ENCODE results near the gene KCTD18.

KCTD18 gene

GRCh38 chr2:200509612-200510433 lies at the start of gene KCTD18:
Gene KCTD18, minus strand, starts transcription at chr2:200510068. Its CDS starts 3,052 bp downstream, at chr2:200507016.
- Histone ChIP-seq H3K36me3 (ENCODE audit: control insufficient read depth, insufficient read depth, low read length) (no peaks in the 10 kb centered on the region), H3K9me3 (ENCODE audit: control insufficient read depth, insufficient read depth, low read length) (no peaks in the 10 kb centered on the region), H3K9ac (ENCODE audit: low read depth, low read length) (peak within 1 kb of the TSS; percentile 66), H3K4me3 (ENCODE audit: low read depth, low read length) (peak within 1 kb of the TSS; percentile 83), H3K27me3 (ENCODE audit: control insufficient read depth, insufficient read depth, low read length) (no peaks in the 10 kb centered on the region), H3K4me1 (ENCODE audit: control insufficient read depth, insufficient read depth, low read length) (no peaks in the 10 kb centered on the region)

GRCh38 chr2:200540793-200541192 lies 30.9 kb upstream of the KCTD18 start:
- Histone ChIP-seq H3K27me3 (ENCODE audit: control insufficient read depth, insufficient read depth, low read length) (no peaks in the 10 kb centered on the region), H3K36me3 (ENCODE audit: control insufficient read depth, insufficient read depth, low read length) (peaks cover 2% of the 10 kb centered on the region), H3K9me3 (ENCODE audit: control insufficient read depth, insufficient read depth, low read length) (no peaks in the 10 kb centered on the region), H3K4me1 (ENCODE audit: control insufficient read depth, insufficient read depth, low read length) (no peaks in the 10 kb centered on the region), H3K9ac (ENCODE audit: low read depth, low read length) (no peak overlapping the region), H3K4me3 (ENCODE audit: low read depth, low read length) (no peak overlapping the region)

- no peak overlapping the region for H3K4me3 ChIP-seq (ENCODE audit: low read depth, low read length)
- no peaks in the 10 kb centered on the region for H3K36me3 ChIP-seq (ENCODE audit: control insufficient read depth, insufficient read depth, low read length)
- no peaks in the 10 kb centered on the region for H3K4me1 ChIP-seq (ENCODE audit: control insufficient read depth, insufficient read depth, low read length)
- H3K9me3 ChIP-seq (ENCODE audit: control insufficient read depth, insufficient read depth, low read length) = no peaks in the 10 kb centered on the region
- no peaks in the 10 kb centered on the region for H3K27me3 ChIP-seq (ENCODE audit: control insufficient read depth, insufficient read depth, low read length)
- no peak overlapping the region for H3K9ac ChIP-seq (ENCODE audit: low read depth, low read length)
Measured at GRCh38 chr2:200538139-200538538, 28.3 kb upstream of the KCTD18 start.

- Histone ChIP-seq H3K4me3 (ENCODE audit: low read depth, low read length) (no peak overlapping the region), H3K9ac (ENCODE audit: low read depth, low read length) (no peak overlapping the region), H3K4me1 (ENCODE audit: control insufficient read depth, insufficient read depth, low read length) (no peaks in the 10 kb centered on the region), H3K9me3 (ENCODE audit: control insufficient read depth, insufficient read depth, low read length) (no peaks in the 10 kb centered on the region), H3K36me3 (ENCODE audit: control insufficient read depth, insufficient read depth, low read length) (no peaks in the 10 kb centered on the region), H3K27me3 (ENCODE audit: control insufficient read depth, insufficient read depth, low read length) (no peaks in the 10 kb centered on the region)
Measured at GRCh38 chr2:200534572-200534971, 24.7 kb upstream of the KCTD18 start.

- Histone ChIP-seq H3K9me3 (ENCODE audit: control insufficient read depth, insufficient read depth, low read length) (no peaks in the 10 kb centered on the region), H3K36me3 (ENCODE audit: control insufficient read depth, insufficient read depth, low read length) (no peaks in the 10 kb centered on the region), H3K9ac (ENCODE audit: low read depth, low read length) (no peak overlapping the region), H3K4me1 (ENCODE audit: control insufficient read depth, insufficient read depth, low read length) (no peaks in the 10 kb centered on the region), H3K27me3 (ENCODE audit: control insufficient read depth, insufficient read depth, low read length) (no peaks in the 10 kb centered on the region), H3K4me3 (ENCODE audit: low read depth, low read length) (no peak overlapping the region)
Measured at GRCh38 chr2:200533754-200534153, 23.9 kb upstream of the KCTD18 start.

GRCh38 chr2:200528228-200528627 lies 18.4 kb upstream of the KCTD18 start:
- Histone ChIP-seq H3K4me1 (ENCODE audit: control insufficient read depth, insufficient read depth, low read length) (peaks cover 3% of the 10 kb centered on the region), H3K9ac (ENCODE audit: low read depth, low read length) (no peak overlapping the region), H3K9me3 (ENCODE audit: control insufficient read depth, insufficient read depth, low read length) (no peaks in the 10 kb centered on the region), H3K4me3 (ENCODE audit: low read depth, low read length) (no peak overlapping the region), H3K27me3 (ENCODE audit: control insufficient read depth, insufficient read depth, low read length) (peaks cover 5% of the 10 kb centered on the region), H3K36me3 (ENCODE audit: control insufficient read depth, insufficient read depth, low read length) (no peaks in the 10 kb centered on the region)

- Histone ChIP-seq H3K4me1 (ENCODE audit: control insufficient read depth, insufficient read depth, low read length) (peaks cover 3% of the 10 kb centered on the region), H3K9me3 (ENCODE audit: control insufficient read depth, insufficient read depth, low read length) (no peaks in the 10 kb centered on the region), H3K36me3 (ENCODE audit: control insufficient read depth, insufficient read depth, low read length) (no peaks in the 10 kb centered on the region), H3K9ac (ENCODE audit: low read depth, low read length) (peak within 1 kb of the TSS; percentile 74), H3K4me3 (ENCODE audit: low read depth, low read length) (peak within 1 kb of the TSS; percentile 92), H3K27me3 (ENCODE audit: control insufficient read depth, insufficient read depth, low read length) (peaks cover 10% of the 10 kb centered on the region)
Measured at GRCh38 chr2:200525882-200526651, 16.2 kb upstream of the KCTD18 start, which contains the start of gene SGO2. Gene SGO2, plus strand, starts transcription at chr2:200526207. Its CDS starts 6,769 bp downstream, at chr2:200532976.

GRCh38 chr2:200525551-200525881 lies 15.6 kb upstream of the KCTD18 start:
- Histone ChIP-seq H3K9me3 (ENCODE audit: control insufficient read depth, insufficient read depth, low read length) (no peaks in the 10 kb centered on the region), H3K27me3 (ENCODE audit: control insufficient read depth, insufficient read depth, low read length) (peaks cover 14% of the 10 kb centered on the region), H3K36me3 (ENCODE audit: control insufficient read depth, insufficient read depth, low read length) (no peaks in the 10 kb centered on the region), H3K9ac (ENCODE audit: low read depth, low read length) (no peak overlapping the region), H3K4me1 (ENCODE audit: control insufficient read depth, insufficient read depth, low read length) (peaks cover 3% of the 10 kb centered on the region), H3K4me3 (ENCODE audit: low read depth, low read length) (peak overlapping the region; percentile 92)

GRCh38 chr2:200525066-200525465 lies 15.2 kb upstream of the KCTD18 start:
- H3K9me3 ChIP-seq (ENCODE audit: control insufficient read depth, insufficient read depth, low read length) = no peaks in the 10 kb centered on the region
- no peak overlapping the region for H3K4me3 ChIP-seq (ENCODE audit: low read depth, low read length)
- no peak overlapping the region for H3K9ac ChIP-seq (ENCODE audit: low read depth, low read length)
- H3K27me3 ChIP-seq (ENCODE audit: control insufficient read depth, insufficient read depth, low read length) = peaks cover 15% of the 10 kb centered on the region
- peaks cover 3% of the 10 kb centered on the region for H3K4me1 ChIP-seq (ENCODE audit: control insufficient read depth, insufficient read depth, low read length)
- no peaks in the 10 kb centered on the region for H3K36me3 ChIP-seq (ENCODE audit: control insufficient read depth, insufficient read depth, low read length)

GRCh38 chr2:200523604-200524003 lies 13.7 kb upstream of the KCTD18 start:
- Histone ChIP-seq H3K9me3 (ENCODE audit: control insufficient read depth, insufficient read depth, low read length) (no peaks in the 10 kb centered on the region), H3K9ac (ENCODE audit: low read depth, low read length) (no peak overlapping the region)

GRCh38 chr2:200523158-200523557 lies 13.3 kb upstream of the KCTD18 start:
- no peak overlapping the region for H3K9ac ChIP-seq (ENCODE audit: low read depth, low read length)
- no peaks in the 10 kb centered on the region for H3K36me3 ChIP-seq (ENCODE audit: control insufficient read depth, insufficient read depth, low read length)
- H3K27me3 ChIP-seq (ENCODE audit: control insufficient read depth, insufficient read depth, low read length) = peaks cover 21% of the 10 kb centered on the region
- H3K4me1 ChIP-seq (ENCODE audit: control insufficient read depth, insufficient read depth, low read length) = peaks cover 3% of the 10 kb centered on the region
- no peaks in the 10 kb centered on the region for H3K9me3 ChIP-seq (ENCODE audit: control insufficient read depth, insufficient read depth, low read length)
- H3K4me3 ChIP-seq (ENCODE audit: low read depth, low read length) = no peak overlapping the region

More at GRCh38 chr2:200523604-200524003, 13.7 kb upstream of the KCTD18 start:
- H3K4me1 ChIP-seq (ENCODE audit: control insufficient read depth, insufficient read depth, low read length) = peaks cover 3% of the 10 kb centered on the region
- no peaks in the 10 kb centered on the region for H3K36me3 ChIP-seq (ENCODE audit: control insufficient read depth, insufficient read depth, low read length)
- no peak overlapping the region for H3K4me3 ChIP-seq (ENCODE audit: low read depth, low read length)
- peaks cover 21% of the 10 kb centered on the region for H3K27me3 ChIP-seq (ENCODE audit: control insufficient read depth, insufficient read depth, low read length)

GRCh38 chr2:200515155-200515554 lies 5.3 kb upstream of the KCTD18 start:
- Histone ChIP-seq H3K4me3 (ENCODE audit: low read depth, low read length) (no peak overlapping the region), H3K36me3 (ENCODE audit: control insufficient read depth, insufficient read depth, low read length) (no peaks in the 10 kb centered on the region), H3K27me3 (ENCODE audit: control insufficient read depth, insufficient read depth, low read length) (peaks cover 7% of the 10 kb centered on the region), H3K4me1 (ENCODE audit: control insufficient read depth, insufficient read depth, low read length) (no peaks in the 10 kb centered on the region), H3K9me3 (ENCODE audit: control insufficient read depth, insufficient read depth, low read length) (no peaks in the 10 kb centered on the region), H3K9ac (ENCODE audit: low read depth, low read length) (no peak overlapping the region)
